ENCODE data around the gene TBC1D23.

DNA sequence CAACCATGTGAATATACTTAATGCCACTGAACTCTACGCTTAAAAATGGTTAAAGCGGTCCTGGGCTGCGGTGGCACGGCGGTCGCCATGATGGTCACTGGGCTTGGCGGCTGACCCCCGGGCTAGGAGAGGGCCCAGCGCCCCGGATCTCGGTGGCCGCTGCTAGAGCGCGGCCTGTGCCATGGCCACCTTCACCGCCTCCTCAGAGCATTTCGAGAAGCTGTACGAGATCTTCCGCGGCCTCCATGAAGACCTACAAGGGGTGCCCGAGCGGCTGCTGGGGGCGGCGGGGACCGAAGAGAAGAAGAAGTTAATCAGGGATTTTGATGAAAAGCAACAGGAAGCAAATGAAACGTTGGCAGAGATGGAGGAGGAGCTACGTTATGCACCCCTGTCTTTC, 35.6 kb upstream of the TBC1D23 start:
- TF ChIP-seq, protein P1, sequence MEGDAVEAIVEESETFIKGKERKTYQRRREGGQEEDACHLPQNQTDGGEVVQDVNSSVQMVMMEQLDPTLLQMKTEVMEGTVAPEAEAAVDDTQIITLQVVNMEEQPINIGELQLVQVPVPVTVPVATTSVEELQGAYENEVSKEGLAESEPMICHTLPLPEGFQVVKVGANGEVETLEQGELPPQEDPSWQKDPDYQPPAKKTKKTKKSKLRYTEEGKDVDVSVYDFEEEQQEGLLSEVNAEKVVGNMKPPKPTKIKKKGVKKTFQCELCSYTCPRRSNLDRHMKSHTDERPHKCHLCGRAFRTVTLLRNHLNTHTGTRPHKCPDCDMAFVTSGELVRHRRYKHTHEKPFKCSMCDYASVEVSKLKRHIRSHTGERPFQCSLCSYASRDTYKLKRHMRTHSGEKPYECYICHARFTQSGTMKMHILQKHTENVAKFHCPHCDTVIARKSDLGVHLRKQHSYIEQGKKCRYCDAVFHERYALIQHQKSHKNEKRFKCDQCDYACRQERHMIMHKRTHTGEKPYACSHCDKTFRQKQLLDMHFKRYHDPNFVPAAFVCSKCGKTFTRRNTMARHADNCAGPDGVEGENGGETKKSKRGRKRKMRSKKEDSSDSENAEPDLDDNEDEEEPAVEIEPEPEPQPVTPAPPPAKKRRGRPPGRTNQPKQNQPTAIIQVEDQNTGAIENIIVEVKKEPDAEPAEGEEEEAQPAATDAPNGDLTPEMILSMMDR (IDR thresholded peaks at IDR 0.05; ENCODE audit: poor library complexity), result no peak
- no peak for TF ChIP-seq EZH2 (IDR thresholded peaks at IDR 0.05; ENCODE audit: borderline replicate concordance)
- no peak for TF ChIP-seq EZH2phosphoT487 (IDR thresholded peaks at IDR 0.05; ENCODE audit: low read depth, severe bottlenecking, unreplicated experiment)
